ENCODE results near the gene ACTG1. TPM values are rescaled to one million over a fixed set of nuclear protein-coding genes. Genes with fewer than 3 reads are reported as not detected.

Gene ACTG1
- total and polyA plus RNA-seq, 2 of the 13 experiments (the other 11 are each of a cell fraction or from before 2014, with no cell fraction given), result 973 to 1,138 TPM

- TF ChIP-seq ZZZ3 (CRISPR knock-in tag; IDR thresholded peaks at IDR 0.05; ENCODE audit: borderline replicate concordance), result peak; percentile 39; the same call in 1 of the 2 replicates
- 0 out of 2 replicates have a peak, but pooled peaks have one; percentile 24 for TF ChIP-seq SMAD1 (CRISPR knock-in tag; IDR thresholded peaks at IDR 0.05; ENCODE audit: borderline replicate concordance, low read depth)
- TF ChIP-seq, protein P1, sequence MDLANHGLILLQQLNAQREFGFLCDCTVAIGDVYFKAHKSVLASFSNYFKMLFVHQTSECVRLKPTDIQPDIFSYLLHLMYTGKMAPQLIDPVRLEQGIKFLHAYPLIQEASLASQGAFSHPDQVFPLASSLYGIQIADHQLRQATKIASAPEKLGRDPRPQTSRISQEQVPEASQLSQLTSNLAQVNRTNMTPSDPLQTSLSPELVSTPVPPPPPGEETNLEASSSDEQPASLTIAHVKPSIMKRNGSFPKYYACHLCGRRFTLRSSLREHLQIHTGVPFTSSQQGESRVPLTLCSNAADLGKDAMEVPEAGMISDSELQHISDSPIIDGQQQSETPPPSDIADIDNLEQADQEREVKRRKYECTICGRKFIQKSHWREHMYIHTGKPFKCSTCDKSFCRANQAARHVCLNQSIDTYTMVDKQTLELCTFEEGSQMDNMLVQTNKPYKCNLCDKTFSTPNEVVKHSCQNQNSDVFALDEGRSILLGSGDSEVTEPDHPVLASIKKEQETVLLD (CRISPR knock-in tag; IDR thresholded peaks at IDR 0.05; ENCODE audit: low read depth), result peak; percentile 59; the same call in 1 of the 2 replicates
- peak; percentile 23; the same call in 1 of the 2 replicates for TF ChIP-seq KLF11 (CRISPR knock-in tag; IDR thresholded peaks at IDR 0.05)
- no peak; a peak in 1 of 4 replicates for TF ChIP-seq REST (IDR thresholded peaks at IDR 0.05; ENCODE audit: borderline replicate concordance in 1 of 2, low read depth in 1 of 2, low read length in 2 of 2)
- no peak; the same call in 1 of the 2 replicates for TF ChIP-seq ZNF543 (CRISPR knock-in tag; IDR thresholded peaks at IDR 0.05)
- TF ChIP-seq CREM (IDR thresholded peaks at IDR 0.05), result no peak
- TF ChIP-seq CREM (CRISPR knock-in tag; IDR thresholded peaks at IDR 0.05), result no peak
- peak; percentile 87 for TF ChIP-seq ZNF749 (CRISPR knock-in tag; IDR thresholded peaks at IDR 0.05; ENCODE audit: borderline replicate concordance)
- TF ChIP-seq CERS6 (CRISPR knock-in tag; IDR thresholded peaks at IDR 0.05), result no peak
- peak; percentile 96 for TF ChIP-seq NAIF1 (CRISPR knock-in tag; IDR thresholded peaks at IDR 0.05; ENCODE audit: borderline replicate concordance)
- TF ChIP-seq, protein P2, sequence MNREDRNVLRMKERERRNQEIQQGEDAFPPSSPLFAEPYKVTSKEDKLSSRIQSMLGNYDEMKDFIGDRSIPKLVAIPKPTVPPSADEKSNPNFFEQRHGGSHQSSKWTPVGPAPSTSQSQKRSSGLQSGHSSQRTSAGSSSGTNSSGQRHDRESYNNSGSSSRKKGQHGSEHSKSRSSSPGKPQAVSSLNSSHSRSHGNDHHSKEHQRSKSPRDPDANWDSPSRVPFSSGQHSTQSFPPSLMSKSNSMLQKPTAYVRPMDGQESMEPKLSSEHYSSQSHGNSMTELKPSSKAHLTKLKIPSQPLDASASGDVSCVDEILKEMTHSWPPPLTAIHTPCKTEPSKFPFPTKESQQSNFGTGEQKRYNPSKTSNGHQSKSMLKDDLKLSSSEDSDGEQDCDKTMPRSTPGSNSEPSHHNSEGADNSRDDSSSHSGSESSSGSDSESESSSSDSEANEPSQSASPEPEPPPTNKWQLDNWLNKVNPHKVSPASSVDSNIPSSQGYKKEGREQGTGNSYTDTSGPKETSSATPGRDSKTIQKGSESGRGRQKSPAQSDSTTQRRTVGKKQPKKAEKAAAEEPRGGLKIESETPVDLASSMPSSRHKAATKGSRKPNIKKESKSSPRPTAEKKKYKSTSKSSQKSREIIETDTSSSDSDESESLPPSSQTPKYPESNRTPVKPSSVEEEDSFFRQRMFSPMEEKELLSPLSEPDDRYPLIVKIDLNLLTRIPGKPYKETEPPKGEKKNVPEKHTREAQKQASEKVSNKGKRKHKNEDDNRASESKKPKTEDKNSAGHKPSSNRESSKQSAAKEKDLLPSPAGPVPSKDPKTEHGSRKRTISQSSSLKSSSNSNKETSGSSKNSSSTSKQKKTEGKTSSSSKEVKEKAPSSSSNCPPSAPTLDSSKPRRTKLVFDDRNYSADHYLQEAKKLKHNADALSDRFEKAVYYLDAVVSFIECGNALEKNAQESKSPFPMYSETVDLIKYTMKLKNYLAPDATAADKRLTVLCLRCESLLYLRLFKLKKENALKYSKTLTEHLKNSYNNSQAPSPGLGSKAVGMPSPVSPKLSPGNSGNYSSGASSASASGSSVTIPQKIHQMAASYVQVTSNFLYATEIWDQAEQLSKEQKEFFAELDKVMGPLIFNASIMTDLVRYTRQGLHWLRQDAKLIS (CRISPR knock-in tag; IDR thresholded peaks at IDR 0.05), result peak; percentile 57; the same call in 1 of the 2 replicates
- TF ChIP-seq MAFG (CRISPR knock-in tag; IDR thresholded peaks at IDR 0.05), result 0 out of 2 replicates have a peak, but pooled peaks have one; percentile 17
- TF ChIP-seq, protein P3, sequence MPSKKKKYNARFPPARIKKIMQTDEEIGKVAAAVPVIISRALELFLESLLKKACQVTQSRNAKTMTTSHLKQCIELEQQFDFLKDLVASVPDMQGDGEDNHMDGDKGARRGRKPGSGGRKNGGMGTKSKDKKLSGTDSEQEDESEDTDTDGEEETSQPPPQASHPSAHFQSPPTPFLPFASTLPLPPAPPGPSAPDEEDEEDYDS (CRISPR knock-in tag; IDR thresholded peaks at IDR 0.05), result peak; percentile 22; the same call in 1 of the 2 replicates
- TF ChIP-seq, protein P4, sequence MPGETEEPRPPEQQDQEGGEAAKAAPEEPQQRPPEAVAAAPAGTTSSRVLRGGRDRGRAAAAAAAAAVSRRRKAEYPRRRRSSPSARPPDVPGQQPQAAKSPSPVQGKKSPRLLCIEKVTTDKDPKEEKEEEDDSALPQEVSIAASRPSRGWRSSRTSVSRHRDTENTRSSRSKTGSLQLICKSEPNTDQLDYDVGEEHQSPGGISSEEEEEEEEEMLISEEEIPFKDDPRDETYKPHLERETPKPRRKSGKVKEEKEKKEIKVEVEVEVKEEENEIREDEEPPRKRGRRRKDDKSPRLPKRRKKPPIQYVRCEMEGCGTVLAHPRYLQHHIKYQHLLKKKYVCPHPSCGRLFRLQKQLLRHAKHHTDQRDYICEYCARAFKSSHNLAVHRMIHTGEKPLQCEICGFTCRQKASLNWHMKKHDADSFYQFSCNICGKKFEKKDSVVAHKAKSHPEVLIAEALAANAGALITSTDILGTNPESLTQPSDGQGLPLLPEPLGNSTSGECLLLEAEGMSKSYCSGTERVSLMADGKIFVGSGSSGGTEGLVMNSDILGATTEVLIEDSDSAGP (CRISPR knock-in tag; IDR thresholded peaks at IDR 0.05; ENCODE audit: borderline replicate concordance), result peak; percentile 21; the same call in 1 of the 2 replicates
Measured at GRCh38 chr17:81552244-81553017, 39.8 kb upstream of the ACTG1 start, which contains the start of gene FAAP100 (continued).
